Ovary (tissue), 3 donors: ENCODE measurements around the gene LOXHD1.

Experiments used
- CTCF ChIP-seq, 3 donors: fragments of 450-650 bp in 2 of 3; fragments of 200-600 bp in 1 of 3; IDR thresholded peaks; one replicate each; pipeline versions ENCODE4 v1.5.1 to v1.8.0; 2016 to 2022; ENCODE audit warnings: antibody characterized with exemption in 3 of 3, mild to moderate bottlenecking in 1 of 3
- EP300 ChIP-seq: sonication (generic); formaldehyde crosslinking; IDR thresholded peaks from one replicate; pipeline ENCODE4 v1.6.1; 2017; ENCODE audit warnings: antibody characterized with exemption
- POLR2A ChIP-seq: fragments of 450-650 bp; IDR thresholded peaks from one replicate; pipeline ENCODE4 v1.6.1; 2017; ENCODE audit warnings: antibody characterized with exemption, mild to moderate bottlenecking, moderate library complexity
- donor health status: DM: no; HTN: no; CAD: no.

DNA sequence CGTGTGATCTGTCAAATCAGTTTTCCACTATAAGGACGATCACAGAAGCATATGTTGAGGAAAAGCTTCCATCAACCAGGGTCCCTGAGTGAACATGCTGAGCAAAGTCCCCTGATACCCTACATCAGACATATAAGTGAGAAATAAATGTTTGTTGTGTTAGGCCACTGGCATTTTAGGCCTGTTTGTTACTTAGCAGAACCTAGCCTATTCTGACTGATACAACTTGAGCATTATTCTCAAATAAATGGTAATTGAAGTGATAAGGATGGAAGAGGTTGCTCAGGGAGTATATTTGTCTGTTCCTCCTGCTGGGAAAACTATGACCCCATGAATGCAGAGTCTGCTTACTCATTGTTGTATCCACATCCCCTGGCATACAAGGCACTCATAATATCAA, 106.4 kb downstream of the LOXHD1 start:
- TF ChIP-seq CTCF (IDR thresholded peaks at IDR 0.05) (no peak), EP300 (no peak), POLR2A (no peak)
